ENCODE data around the gene DNASE2B. TPM values are rescaled to one million over a fixed set of nuclear protein-coding genes. Genes with fewer than 3 reads are reported as not detected.

Gene DNASE2B
- total RNA-seq, 1 donor from 2014 or later = not detected

GRCh38 chr1:84425150-84425896 is 27.0 kb downstream of the DNASE2B start:
- Mint-ChIP-seq H3K27me3 (peaks cover 2% of the 10 kb centered on the region), H3K9me3 (peaks cover 6% of the 10 kb centered on the region), H3K36me3 (ENCODE audit: low read depth) (no peaks in the 10 kb centered on the region), H3K27ac (no peak overlapping the region), H3K4me1 (peaks cover 2% of the 10 kb centered on the region), H3K4me3 (no peak overlapping the region)
- CTCF ChIA-PET = interaction anchor here (0.8 kb wide), 1 partner anchor 519 kb away, joined by 3 read pairs; no protein-coding TSS in a partner anchor
- TF ChIP-seq, protein P1, sequence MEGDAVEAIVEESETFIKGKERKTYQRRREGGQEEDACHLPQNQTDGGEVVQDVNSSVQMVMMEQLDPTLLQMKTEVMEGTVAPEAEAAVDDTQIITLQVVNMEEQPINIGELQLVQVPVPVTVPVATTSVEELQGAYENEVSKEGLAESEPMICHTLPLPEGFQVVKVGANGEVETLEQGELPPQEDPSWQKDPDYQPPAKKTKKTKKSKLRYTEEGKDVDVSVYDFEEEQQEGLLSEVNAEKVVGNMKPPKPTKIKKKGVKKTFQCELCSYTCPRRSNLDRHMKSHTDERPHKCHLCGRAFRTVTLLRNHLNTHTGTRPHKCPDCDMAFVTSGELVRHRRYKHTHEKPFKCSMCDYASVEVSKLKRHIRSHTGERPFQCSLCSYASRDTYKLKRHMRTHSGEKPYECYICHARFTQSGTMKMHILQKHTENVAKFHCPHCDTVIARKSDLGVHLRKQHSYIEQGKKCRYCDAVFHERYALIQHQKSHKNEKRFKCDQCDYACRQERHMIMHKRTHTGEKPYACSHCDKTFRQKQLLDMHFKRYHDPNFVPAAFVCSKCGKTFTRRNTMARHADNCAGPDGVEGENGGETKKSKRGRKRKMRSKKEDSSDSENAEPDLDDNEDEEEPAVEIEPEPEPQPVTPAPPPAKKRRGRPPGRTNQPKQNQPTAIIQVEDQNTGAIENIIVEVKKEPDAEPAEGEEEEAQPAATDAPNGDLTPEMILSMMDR (IDR thresholded peaks at IDR 0.05) = no peak
- DNase-seq (no peak), ATAC-seq (ENCODE audit: low read depth) (no peak)
- intact Hi-C loops (cut with micrococcal nuclease) = no loop called here
- POLR2A ChIA-PET = no interaction called here

DNA sequence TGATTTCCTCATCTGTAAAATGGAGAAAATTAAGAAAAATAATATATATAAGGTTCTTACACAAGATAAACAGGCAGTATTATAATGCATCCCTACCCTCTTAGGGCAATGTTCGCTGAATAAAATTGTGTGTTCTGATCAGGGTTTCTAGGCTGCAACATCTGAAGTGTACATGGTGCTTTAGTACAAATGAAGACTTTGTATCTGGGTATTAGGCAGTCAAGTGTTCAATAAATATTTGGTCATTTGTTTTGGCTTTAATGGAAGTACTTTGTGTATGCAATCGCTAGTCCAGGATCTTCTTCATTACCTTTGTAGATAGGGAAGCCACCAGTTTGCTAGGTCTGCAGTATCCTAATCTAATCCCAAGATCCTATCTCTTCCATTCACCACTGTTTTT is 28.1 kb downstream of the DNASE2B start:
- Mint-ChIP-seq H3K36me3 (ENCODE audit: low read depth) (no peaks in the 10 kb centered on the region), H3K4me3 (no peak overlapping the region), H3K27ac (no peak overlapping the region), H3K27me3 (peaks cover 2% of the 10 kb centered on the region), H3K9me3 (peaks cover 6% of the 10 kb centered on the region), H3K4me1 (peaks cover 2% of the 10 kb centered on the region)
- POLR2A ChIA-PET = no interaction called here
- CTCF ChIA-PET = no interaction called here
- TF ChIP-seq, protein P1 (IDR thresholded peaks at IDR 0.05) = no peak
- no peak for ATAC-seq (ENCODE audit: low read depth)
- intact Hi-C loops (cut with micrococcal nuclease) = no loop called here
- DNase-seq = no peak

GRCh38 chr1:84427250-84428188 is 29.2 kb downstream of the DNASE2B start:
- no peak for ATAC-seq (ENCODE audit: low read depth)
- intact Hi-C loops (cut with micrococcal nuclease) = no loop called here
- POLR2A ChIA-PET = no interaction called here
- no peaks in the 10 kb centered on the region for H3K36me3 Mint-ChIP-seq (ENCODE audit: low read depth)
- no peak for DNase-seq
- CTCF ChIA-PET = no interaction called here
- H3K27me3 Mint-ChIP-seq = peaks cover 2% of the 10 kb centered on the region
- H3K4me1 Mint-ChIP-seq = peaks cover 2% of the 10 kb centered on the region
- H3K9me3 Mint-ChIP-seq = peaks cover 6% of the 10 kb centered on the region
- TF ChIP-seq, protein P1 (IDR thresholded peaks at IDR 0.05) = no peak
- no peak overlapping the region for H3K4me3 Mint-ChIP-seq
- H3K27ac Mint-ChIP-seq = no peak overlapping the region

- Mint-ChIP-seq H3K27me3 (peaks cover 2% of the 10 kb centered on the region), H3K36me3 (ENCODE audit: low read depth) (no peaks in the 10 kb centered on the region), H3K4me3 (no peak overlapping the region), H3K4me1 (peaks cover 4% of the 10 kb centered on the region), H3K27ac (no peak overlapping the region), H3K9me3 (peaks cover 6% of the 10 kb centered on the region)
- TF ChIP-seq, protein P1 (IDR thresholded peaks at IDR 0.05) = no peak
- ChIA-PET CTCF (no interaction called here), POLR2A (no interaction called here)
- DNase-seq (no peak), ATAC-seq (ENCODE audit: low read depth) (no peak)
- intact Hi-C loops (cut with micrococcal nuclease) = no loop called here
These were observed 30.0 kb downstream of the DNASE2B start for GRCh38 chr1:84428235-84428634.

DNA sequence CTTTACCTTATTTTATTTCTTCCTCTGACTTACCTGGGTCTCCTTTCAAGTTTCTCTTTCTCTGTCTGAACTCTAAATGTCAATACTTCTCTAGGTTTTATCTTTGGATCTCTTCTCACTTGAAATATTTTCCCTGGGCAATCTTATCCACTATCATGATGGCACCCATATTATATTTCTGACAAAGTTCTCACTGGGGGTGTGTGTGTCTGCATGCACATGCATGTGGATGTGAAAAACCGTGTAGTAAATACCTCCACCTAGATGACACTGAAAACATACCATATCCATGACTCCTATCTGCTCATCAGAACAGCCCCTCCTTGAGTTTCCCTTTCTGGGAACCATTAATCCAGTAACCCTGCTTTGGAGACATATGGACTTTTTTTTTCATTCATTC is 30.9 kb downstream of the DNASE2B start:
- ATAC-seq (ENCODE audit: low read depth) (no peak), DNase-seq (no peak)
- ChIA-PET CTCF (no interaction called here), POLR2A (no interaction called here)
- intact Hi-C loops (cut with micrococcal nuclease) = no loop called here
- peaks cover 11% of the 10 kb centered on the region for H3K4me1 Mint-ChIP-seq
- H3K27me3 Mint-ChIP-seq = no peaks in the 10 kb centered on the region
- H3K9me3 Mint-ChIP-seq = peaks cover 6% of the 10 kb centered on the region
- H3K27ac Mint-ChIP-seq = no peak overlapping the region
- no peak overlapping the region for H3K4me3 Mint-ChIP-seq
- no peaks in the 10 kb centered on the region for H3K36me3 Mint-ChIP-seq (ENCODE audit: low read depth)
- TF ChIP-seq, protein P1 (IDR thresholded peaks at IDR 0.05) = no peak
